Endodermal cell (in vitro differentiated cells): ENCODE data around the gene SLC19A2. TPM values are rescaled to one million over a fixed set of nuclear protein-coding genes. Genes with fewer than 3 reads are reported as not detected.
A peak's percentile ranks its signal among the peaks of the same experiment; 100 is the strongest.

Experiments used
- DNase-seq: peaks from one replicate; pipeline ENCODE4 v3.0.0-alpha.2; 2017
- H3K27ac ChIP-seq: 2 replicates; pipeline ENCODE4 v1.5.1; 2013; ENCODE audit warnings: mild to moderate bottlenecking, low read depth, low read length, moderate library complexity
- H3K27me3 ChIP-seq: 2 replicates; pipeline ENCODE4 v1.6.1; 2013; ENCODE audit warnings: mild to moderate bottlenecking, low read length, moderate library complexity; ENCODE audit not compliant: insufficient read depth, control insufficient read depth, poor library complexity, severe bottlenecking
- H3K36me3 ChIP-seq: 2 replicates; pipeline ENCODE4 v1.7.0; 2013; ENCODE audit warnings: mild to moderate bottlenecking, low read length, moderate library complexity; ENCODE audit not compliant: control insufficient read depth, insufficient read depth
- H3K4me1 ChIP-seq: one replicate; pipeline ENCODE4 v1.7.0; 2013; ENCODE audit warnings: low read length; ENCODE audit not compliant: control insufficient read depth, insufficient read depth
- H3K4me3 ChIP-seq: 2 replicates; pipeline ENCODE4 v1.5.1; 2013; ENCODE audit warnings: mild to moderate bottlenecking, low read length, moderate library complexity
- H3K9ac ChIP-seq: 2 replicates; pipeline ENCODE4 v1.6.1; 2013; ENCODE audit warnings: mild to moderate bottlenecking, low read length, moderate library complexity; ENCODE audit not compliant: poor library complexity, severe bottlenecking; ENCODE audit errors: extremely low read depth
- H3K9me3 ChIP-seq: 2 replicates; pipeline ENCODE4 v1.6.1; 2013; ENCODE audit warnings: mild to moderate bottlenecking, low read length, moderate library complexity; ENCODE audit not compliant: control insufficient read depth
- H3K27ac Mint-ChIP-seq: 2 replicates; pipeline ENCODE4 v1.8.0; 2020; ENCODE audit warnings: mixed read lengths
- H3K27me3 Mint-ChIP-seq: 2 replicates; pipeline ENCODE4 v1.8.0; 2021; ENCODE audit warnings: mild to moderate bottlenecking, mixed read lengths; ENCODE audit not compliant: insufficient read depth
- H3K36me3 Mint-ChIP-seq: 2 replicates; pipeline ENCODE4 v1.8.0; 2020; ENCODE audit warnings: low read depth, mixed read lengths
- H3K4me1 Mint-ChIP-seq: 2 replicates; pipeline ENCODE4 v1.8.0; 2020; ENCODE audit warnings: mixed read lengths
- H3K4me3 Mint-ChIP-seq: 2 replicates; pipeline ENCODE4 v1.8.0; 2020; ENCODE audit warnings: mild to moderate bottlenecking, moderate library complexity, mixed read lengths
- H3K9me3 Mint-ChIP-seq: 2 replicates; pipeline ENCODE4 v1.8.0; 2020; ENCODE audit warnings: mild to moderate bottlenecking, mixed read lengths
- CTCF ChIP-seq: fragments of 200-600 bp; sonication (generic); conservative IDR thresholded peaks from 2 replicates; pipeline ENCODE4 v1.5.0; 2021; ENCODE audit warnings: antibody characterized with exemption, mild to moderate bottlenecking
- WGBS, 2 experiments: methylation state at CpG; one replicate each; pipeline versions ENCODE4 v1.1.5 to v1.1.7; 2013; ENCODE audit warnings: missing lambda C conversion rate in 2 of 2, mixed read lengths in 1 of 2; ENCODE audit not compliant: insufficient coverage in 1 of 2, insufficient read length in 1 of 2; 5-methylcytosine and 5-hydroxymethylcytosine counted together
- total RNA-seq, 2 donors: library from RNA; stranded (reverse); fragmentation: NEBNext Ultra II Directional in 1 of 2; extraction: Animal tissue kit (Norgen Biotek cat#: 25700) in 1 of 2; gene quantifications; 2 replicates in 1 of 2; 3 replicates in 1 of 2; pipeline ENCODE4 v1.2.1, GENCODE V29; 2021

Gene SLC19A2
- total RNA-seq, 2 donors from 2014 or later = 11.5 to 12.9 TPM

GRCh38 chr1:169530448-169530847 is 44.7 kb upstream of the SLC19A2 start:
- H3K9me3 Mint-ChIP-seq = peaks cover 8% of the 10 kb centered on the region
- TF ChIP-seq CTCF = no peak
- Histone ChIP-seq H3K9me3 (no peaks in the 10 kb centered on the region), H3K9ac (no peak overlapping the region), H3K4me3 (no peak overlapping the region), H3K36me3 (no peaks in the 10 kb centered on the region), H3K27me3 (no peaks in the 10 kb centered on the region), H3K4me1 (peaks cover 9% of the 10 kb centered on the region), H3K27ac (no peak overlapping the region)
- no peaks in the 10 kb centered on the region for H3K27me3 Mint-ChIP-seq
- H3K36me3 Mint-ChIP-seq = peaks cover 2% of the 10 kb centered on the region
- no peak overlapping the region for H3K27ac Mint-ChIP-seq
- peaks cover 27% of the 10 kb centered on the region for H3K4me1 Mint-ChIP-seq
- WGBS, 2 experiments = 69 to 82% methylated on average over 3 of the region's 3 CpGs
- DNase-seq = no peak
- no peak overlapping the region for H3K4me3 Mint-ChIP-seq

GRCh38 chr1:169529068-169529642 is 43.4 kb upstream of the SLC19A2 start:
- Histone ChIP-seq H3K4me3 (peak overlapping the region; percentile 31), H3K27me3 (no peaks in the 10 kb centered on the region), H3K9ac (peak overlapping the region; percentile 34), H3K4me1 (peaks cover 9% of the 10 kb centered on the region), H3K27ac (no peak overlapping the region), H3K9me3 (no peaks in the 10 kb centered on the region), H3K36me3 (no peaks in the 10 kb centered on the region)
- DNase-seq = peak; percentile 90
- H3K4me1 Mint-ChIP-seq = peaks cover 27% of the 10 kb centered on the region
- peaks cover 4% of the 10 kb centered on the region for H3K9me3 Mint-ChIP-seq
- WGBS, 2 experiments = 32 to 83% methylated on average over 1 to 3 of the region's 3 CpGs
- H3K27me3 Mint-ChIP-seq = no peaks in the 10 kb centered on the region
- no peak overlapping the region for H3K4me3 Mint-ChIP-seq
- peaks cover 2% of the 10 kb centered on the region for H3K36me3 Mint-ChIP-seq
- peak overlapping the region; percentile 87 for H3K27ac Mint-ChIP-seq
- no peak for TF ChIP-seq CTCF

- Mint-ChIP-seq H3K36me3 (no peaks in the 10 kb centered on the region), H3K27ac (peak overlapping the region; percentile 87), H3K4me1 (peaks cover 27% of the 10 kb centered on the region), H3K9me3 (peaks cover 2% of the 10 kb centered on the region), H3K27me3 (no peaks in the 10 kb centered on the region), H3K4me3 (no peak overlapping the region)
- Histone ChIP-seq H3K27ac (no peak overlapping the region), H3K4me3 (peak overlapping the region; percentile 31), H3K9me3 (no peaks in the 10 kb centered on the region), H3K9ac (peak overlapping the region; percentile 34), H3K4me1 (peaks cover 9% of the 10 kb centered on the region), H3K36me3 (no peaks in the 10 kb centered on the region), H3K27me3 (no peaks in the 10 kb centered on the region)
- DNase-seq = no peak
- WGBS, 2 experiments = 71 to 81% methylated on average over 6 to 9 of the region's 9 CpGs
- no peak for TF ChIP-seq CTCF
These were observed 42.7 kb upstream of the SLC19A2 start for GRCh38 chr1:169528215-169529067.
